SK-N-SH (cell line): Measurements from ENCODE around the gene METTL4. TPM values are rescaled to one million over a fixed set of nuclear protein-coding genes. Genes with fewer than 3 reads are reported as not detected.

Experiments used
- CTCF ChIA-PET: fragments of 300-600, 350-600 bp; formaldehyde crosslinking; extraction: SDS; loops from one replicate; lab custom pipeline; 2021; lab: Yijun Ruan, JAX
- POLR2A ChIA-PET: fragments of 350-600 bp; sonication (Branson Sonifier 250); formaldehyde crosslinking; extraction: SDS; loops from one replicate; lab custom pipeline; 2020; ENCODE audit warnings: antibody characterized with exemption, inconsistent platforms; lab: Yijun Ruan, JAX
- DNase-seq: peaks from one replicate; pipeline ENCODE4 v3.0.0; 2012
- H2AFZ ChIP-seq: fragments of 200-600 bp; sonication (generic); 2 replicates; pipeline ENCODE4 v1.8.1; 2016; ENCODE audit warnings: antibody characterized with exemption, mild to moderate bottlenecking, low read depth
- H3F3A ChIP-seq: fragments of 200-600 bp; sonication (generic); replicated peaks from 2 replicates; pipeline ENCODE3; 2016; ENCODE audit warnings: antibody characterized with exemption, mild to moderate bottlenecking; ENCODE audit not compliant: insufficient read depth
- H3K27ac ChIP-seq, 2 experiments: fragments of 200-500 bp in 1 of 2; fragments of 200-600 bp in 1 of 2; sonication (Bioruptor generic) in 1 of 2; sonication (generic), shearing (Covaris generic) in 1 of 2; 2 replicates each; pipeline versions ENCODE4 v1.5.1 to v1.6.1; 2014 to 2016; ENCODE audit warnings: low read depth in 2 of 2, inconsistent platforms in 1 of 2, low read length in 1 of 2, mild to moderate bottlenecking in 1 of 2, mixed read lengths in 1 of 2
- H3K27me3 ChIP-seq: fragments of 200-600 bp; sonication (generic), shearing (Covaris generic); 2 replicates; pipeline ENCODE4 v1.6.1; 2016; ENCODE audit warnings: mixed run types; ENCODE audit not compliant: insufficient read depth
- H3K36me3 ChIP-seq, 2 experiments: fragments of 200-500 bp in 1 of 2; fragments of 200-600 bp in 1 of 2; sonication (Bioruptor generic) in 1 of 2; sonication (generic) in 1 of 2; replicated peaks in 1 of 2; 2 replicates each; pipeline versions ENCODE3 to v1.5.1; 2014 to 2016; ENCODE audit warnings: low read length in 1 of 2, mild to moderate bottlenecking in 1 of 2; ENCODE audit not compliant: insufficient read depth in 2 of 2, control insufficient read depth in 1 of 2
- H3K4me1 ChIP-seq, 2 experiments: fragments of 200-500 bp in 1 of 2; fragments of 200-600 bp in 1 of 2; sonication (Bioruptor generic) in 1 of 2; sonication (generic), shearing (Covaris generic) in 1 of 2; 2 replicates each; pipeline versions ENCODE4 v1.5.1 to v1.6.1; 2014 to 2016; ENCODE audit warnings: low read depth in 1 of 2, low read length in 1 of 2, mixed run types in 1 of 2; ENCODE audit not compliant: insufficient read depth in 2 of 2, control insufficient read depth in 1 of 2
- H3K4me2 ChIP-seq: fragments of 200-600 bp; sonication (generic), shearing (Covaris generic); 2 replicates; pipeline ENCODE4 v1.6.1; 2017; ENCODE audit warnings: mixed run types
- H3K4me3 ChIP-seq, 2 experiments: fragments of 200-500 bp in 1 of 2; fragments of 200-600 bp in 1 of 2; sonication (Bioruptor generic) in 1 of 2; sonication (generic), shearing (Covaris generic) in 1 of 2; 2 replicates each; pipeline versions ENCODE4 v1.5.1 to v1.8.1; 2014 to 2016; ENCODE audit warnings: low read depth in 2 of 2, inconsistent platforms in 1 of 2, low read length in 1 of 2, mild to moderate bottlenecking in 1 of 2, mixed read lengths in 1 of 2, moderate library complexity in 1 of 2
- H3K79me2 ChIP-seq: fragments of 200-600 bp; sonication (generic); 2 replicates; pipeline ENCODE4 v1.8.1; 2017; ENCODE audit warnings: mild to moderate bottlenecking; ENCODE audit not compliant: insufficient read depth
- H3K9ac ChIP-seq: fragments of 200-600 bp; sonication (generic); 2 replicates; pipeline ENCODE4 v1.6.1; 2017; ENCODE audit warnings: mixed run types
- H3K9me2 ChIP-seq: fragments of 200-600 bp; sonication (generic); 2 replicates; pipeline ENCODE4 v1.6.1; 2017; ENCODE audit warnings: mixed run types
- H3K9me3 ChIP-seq: fragments of 200-600 bp; sonication (generic); 2 replicates; pipeline ENCODE4 v1.6.1; 2017; ENCODE audit warnings: mixed run types, mild to moderate bottlenecking, moderate library complexity
- H4K20me1 ChIP-seq: fragments of 200-600 bp; sonication (generic); 2 replicates; pipeline ENCODE4 v1.6.1; 2017; ENCODE audit warnings: mild to moderate bottlenecking, mixed run types; ENCODE audit not compliant: insufficient read depth
- CTCF ChIP-seq: fragments of 200-600 bp; sonication (generic); IDR thresholded peaks from 2 replicates; pipeline ENCODE4 v1.6.1; 2017; ENCODE audit warnings: antibody characterized with exemption, mild to moderate bottlenecking, moderate library complexity
- FOXM1 ChIP-seq: IDR thresholded peaks from 2 replicates; pipeline ENCODE4 v1.4.0; 2012; ENCODE audit warnings: low read depth, mild to moderate bottlenecking
- GATA2 ChIP-seq: sonication (generic); formaldehyde crosslinking; IDR thresholded peaks from 2 replicates; pipeline ENCODE4 v1.5.0; 2020; ENCODE audit warnings: mild to moderate bottlenecking, missing genetic modification reagents
- IRF3 ChIP-seq: fragments of 150-350 bp; IDR thresholded peaks from 2 replicates; pipeline ENCODE4 v1.6.1; 2016; ENCODE audit warnings: mild to moderate bottlenecking, low read depth, low read length
- MAX ChIP-seq: IDR thresholded peaks from 2 replicates; pipeline ENCODE4 v1.4.0; 2012; ENCODE audit warnings: low read depth
- NFIC ChIP-seq: IDR thresholded peaks from 2 replicates; pipeline ENCODE4 v1.4.0; 2012; ENCODE audit warnings: borderline replicate concordance
- NRF1 ChIP-seq: IDR thresholded peaks from 2 replicates; pipeline ENCODE4 v1.6.1; 2012; ENCODE audit warnings: low read depth, mild to moderate bottlenecking, low read length
- PBX3 ChIP-seq: IDR thresholded peaks from 2 replicates; pipeline ENCODE4; 2012
- RAD21 ChIP-seq: IDR thresholded peaks from 2 replicates; pipeline ENCODE4 v1.6.1; 2012; ENCODE audit warnings: mild to moderate bottlenecking, low read length
- RCOR1 ChIP-seq: fragments of 150-350 bp; IDR thresholded peaks from 2 replicates; pipeline ENCODE4 v1.6.1; 2017; ENCODE audit warnings: antibody characterized with exemption, low read length
- REST ChIP-seq: IDR thresholded peaks from 2 replicates; pipeline ENCODE4 v1.6.1; 2012; ENCODE audit warnings: mild to moderate bottlenecking, low read depth, low read length, moderate library complexity
- RFX5 ChIP-seq: IDR thresholded peaks from 2 replicates; pipeline ENCODE4 v1.6.1; 2012; ENCODE audit warnings: mild to moderate bottlenecking, improper control_type of control experiment, low read length
- YY1 ChIP-seq: IDR thresholded peaks from 2 replicates; pipeline ENCODE4 v1.4.0; 2012; ENCODE audit warnings: low read depth, mild to moderate bottlenecking
- WGBS: methylation state at CpG from one replicate; pipeline ENCODE4 v1.1.6; 2017; ENCODE audit warnings: low lambda C conversion rate; 5-methylcytosine and 5-hydroxymethylcytosine counted together
- polyA plus RNA-seq, 3 experiments: library from polyadenylated mRNA; depleted of rRNA; stranded (reverse); fragments of >200 nt; gene quantifications; 2 replicates each; pipeline ENCODE4 v1.2.3, GENCODE V29; 2012

METTL4 gene
- polyA plus RNA-seq, 1 of the 3 experiments (the other 2 are of a cell fraction), result 2.9 TPM

- 95% methylated on average over 5 of the region's 5 CpGs for WGBS
- no peak for DNase-seq
- Histone ChIP-seq H3K79me2 (no peaks in the 10 kb centered on the region), H3K9me3 (no peaks in the 10 kb centered on the region), H3K4me3 (no peak overlapping the region), H3K9me2 (no peaks in the 10 kb centered on the region), H3K27me3 (no peaks in the 10 kb centered on the region), H2AFZ (no peak overlapping the region), H3F3A (peaks cover 13% of the 10 kb centered on the region), H3K9ac (no peak overlapping the region), H3K27ac (no peak overlapping the region), H3K4me2 (no peak overlapping the region), H4K20me1 (no peaks in the 10 kb centered on the region), H3K36me3 (peaks cover 36 to 41% of the 10 kb centered on the region in 2 experiments), H3K4me1 (no peaks in the 10 kb centered on the region; a peak in 1 of 4 replicates)
- no peak for TF ChIP-seq IRF3
- no peak for TF ChIP-seq RFX5
- TF ChIP-seq FOXM1, result no peak
- no peak for TF ChIP-seq CTCF
- TF ChIP-seq GATA2, result no peak
- no peak for TF ChIP-seq NFIC
- no peak for TF ChIP-seq RCOR1
- TF ChIP-seq NRF1, result no peak
- TF ChIP-seq PBX3, result no peak
- TF ChIP-seq RAD21, result no peak
- no peak for TF ChIP-seq YY1
- no peak for TF ChIP-seq MAX
- no peak for TF ChIP-seq REST
- POLR2A ChIA-PET, result no interaction called here
- CTCF ChIA-PET, result no interaction called here
Measured at GRCh38 chr18:2597639-2598038, 26.3 kb upstream of the METTL4 start.
